HG03342 (cell line): ENCODE results near the gene PCSK6.

Experiments used
- ATAC-seq: cut with Tn5 transposase; IDR thresholded peaks from one replicate; pipeline ENCODE4 v1.9.1; 2021; ENCODE audit warnings: mild to moderate bottlenecking, moderate library complexity; ENCODE audit not compliant: unreplicated experiment

PCSK6 gene

GRCh38 chr15:101483462-101483861, 6.0 kb downstream of the PCSK6 start:
- no peak for ATAC-seq

- ATAC-seq: no peak
These were observed 6.8 kb downstream of the PCSK6 start for GRCh38 chr15:101482526-101483371.

GRCh38 chr15:101481917-101482525, 7.5 kb downstream of the PCSK6 start:
- no peak for ATAC-seq

- no peak for ATAC-seq
These were observed 8.2 kb downstream of the PCSK6 start for GRCh38 chr15:101481381-101481705.

GRCh38 chr15:101480613-101481380, 8.7 kb downstream of the PCSK6 start:
- ATAC-seq: no peak

GRCh38 chr15:101479851-101480612, 9.5 kb downstream of the PCSK6 start:
- ATAC-seq: no peak

GRCh38 chr15:101479342-101479845, 10.1 kb downstream of the PCSK6 start:
- ATAC-seq: no peak

- ATAC-seq: no peak
These were observed 10.7 kb downstream of the PCSK6 start for GRCh38 chr15:101478701-101479341.

- no peak for ATAC-seq
These were observed 11.6 kb downstream of the PCSK6 start for GRCh38 chr15:101477851-101478362.

GRCh38 chr15:101476756-101477155, 12.8 kb downstream of the PCSK6 start:
- no peak for ATAC-seq

GRCh38 chr15:101474983-101475382, 14.5 kb downstream of the PCSK6 start:
- no peak for ATAC-seq

- ATAC-seq: no peak
These were observed 15.3 kb downstream of the PCSK6 start for GRCh38 chr15:101474233-101474632.

- no peak for ATAC-seq
These were observed 17.5 kb downstream of the PCSK6 start for GRCh38 chr15:101472033-101472432.

GRCh38 chr15:101470548-101471239, 18.8 kb downstream of the PCSK6 start:
- no peak for ATAC-seq

- ATAC-seq: no peak
These were observed 19.8 kb downstream of the PCSK6 start for GRCh38 chr15:101469520-101470288.

GRCh38 chr15:101466188-101466587, 23.3 kb downstream of the PCSK6 start:
- ATAC-seq: no peak

- no peak for ATAC-seq
These were observed 24.4 kb downstream of the PCSK6 start for GRCh38 chr15:101464999-101465669.

- no peak for ATAC-seq
These were observed 25.1 kb downstream of the PCSK6 start for GRCh38 chr15:101464256-101464998.
